Measurements from ENCODE around the gene PSD2.

The PSD2 gene

DNA sequence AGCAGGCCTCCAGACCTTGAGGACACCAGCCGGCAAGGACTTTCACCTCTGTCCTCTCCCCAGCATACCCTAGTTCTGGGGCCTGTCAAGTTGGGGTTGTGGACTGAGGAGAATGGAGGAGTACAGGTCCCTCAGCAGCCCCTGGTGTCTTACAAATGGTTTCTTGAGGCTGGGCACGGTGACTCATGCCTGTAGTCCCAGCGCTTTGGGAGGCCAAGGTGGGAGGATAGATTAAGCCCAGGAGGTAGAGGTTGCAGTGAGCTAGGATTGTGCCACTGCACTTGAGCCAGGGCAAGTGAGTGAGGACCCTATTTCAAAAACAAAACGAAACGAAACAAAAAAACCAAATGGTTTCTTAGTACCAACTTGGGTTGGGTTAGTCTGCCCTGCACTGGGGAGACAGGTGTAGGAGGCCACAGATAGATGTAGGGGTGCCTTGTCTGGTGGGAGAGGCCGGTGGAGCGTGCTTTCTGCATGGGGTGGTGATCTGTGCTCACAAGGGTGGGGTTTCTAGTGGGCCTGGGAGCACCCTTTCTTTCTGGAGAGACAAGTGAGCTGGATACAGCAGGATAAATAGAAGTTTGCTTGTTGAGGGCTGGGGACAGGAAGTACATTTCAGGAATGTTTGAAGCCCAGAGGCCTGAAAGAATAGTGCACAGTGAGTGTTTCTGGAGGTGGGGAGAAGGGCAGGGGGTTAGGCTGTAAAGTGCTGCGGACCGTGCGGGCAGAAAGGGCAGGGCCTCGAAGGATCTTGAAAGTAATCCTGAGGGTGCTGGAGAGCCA, 37.7 kb upstream of the PSD2 start:
- Histone ChIP-seq H3K4me1 (ENCODE audit: control insufficient read depth, insufficient read depth, low read length) (peaks cover 6% of the 10 kb centered on the region), H3K9me3 (ENCODE audit: control insufficient read depth in 2 of 2, low read length in 2 of 2) (no peaks in the 10 kb centered on the region), H3K9ac (ENCODE audit: low read length in 2 of 2) (no peak overlapping the region), H3K27me3 (ENCODE audit: control insufficient read depth in 1 of 2, insufficient read depth in 2 of 2, low read length in 2 of 2) (peaks cover 40 to 49% of the 10 kb centered on the region in 2 donors), H3K27ac (ENCODE audit: low read length) (no peak overlapping the region), H3K36me3 (ENCODE audit: control insufficient read depth in 2 of 2, insufficient read depth in 2 of 2, low read length in 2 of 2) (no peaks in the 10 kb centered on the region), H3K4me3 (ENCODE audit: low read length in 2 of 2) (no peak overlapping the region)

- H3K4me1 ChIP-seq (ENCODE audit: control insufficient read depth, insufficient read depth, low read length), result peaks cover 6% of the 10 kb centered on the region
- H3K36me3 ChIP-seq (ENCODE audit: control insufficient read depth in 2 of 2, insufficient read depth in 2 of 2, low read length in 2 of 2), result no peaks in the 10 kb centered on the region
- no peak overlapping the region for H3K27ac ChIP-seq (ENCODE audit: low read length)
- no peak overlapping the region for H3K9ac ChIP-seq (ENCODE audit: low read length in 2 of 2)
- peaks cover 38 to 48% of the 10 kb centered on the region in 2 donors for H3K27me3 ChIP-seq (ENCODE audit: control insufficient read depth in 1 of 2, insufficient read depth in 2 of 2, low read length in 2 of 2)
- no peak overlapping the region for H3K4me3 ChIP-seq (ENCODE audit: low read length in 2 of 2)
- H3K9me3 ChIP-seq (ENCODE audit: control insufficient read depth in 2 of 2, low read length in 2 of 2), result no peaks in the 10 kb centered on the region
Measured at GRCh38 chr5:139758510-139759075, 37.0 kb upstream of the PSD2 start.

DNA sequence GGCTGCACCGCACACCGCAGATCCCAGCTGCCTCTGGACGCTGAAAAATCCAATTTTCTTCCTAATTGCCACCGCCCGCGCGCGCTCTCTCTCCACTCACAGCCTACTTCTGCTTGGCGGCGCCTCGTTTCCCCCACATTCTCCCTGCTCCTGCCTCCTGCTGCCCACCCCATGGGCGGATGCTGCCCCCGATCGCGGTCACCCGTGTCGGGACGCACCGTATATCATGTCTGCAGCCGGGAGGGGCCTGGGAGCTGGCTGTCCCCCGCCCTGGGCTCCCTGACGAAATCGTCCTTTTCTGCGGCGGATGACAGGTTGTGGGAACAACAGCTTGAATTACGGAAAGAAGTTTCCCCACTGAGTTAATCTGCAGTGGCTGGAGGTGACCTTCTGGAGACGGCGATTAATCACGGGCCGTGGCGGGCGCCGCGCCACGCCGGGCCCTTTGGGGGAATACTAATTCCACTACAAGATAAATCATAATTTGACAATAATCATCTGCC, 36.3 kb upstream of the PSD2 start:
- Histone ChIP-seq H3K4me1 (ENCODE audit: control insufficient read depth, insufficient read depth, low read length) (peaks cover 7% of the 10 kb centered on the region), H3K27me3 (ENCODE audit: control insufficient read depth in 1 of 2, insufficient read depth in 2 of 2, low read length in 2 of 2) (peaks cover 42 to 50% of the 10 kb centered on the region in 2 donors), H3K36me3 (ENCODE audit: control insufficient read depth in 2 of 2, insufficient read depth in 2 of 2, low read length in 2 of 2) (no peaks in the 10 kb centered on the region), H3K9me3 (ENCODE audit: control insufficient read depth in 2 of 2, low read length in 2 of 2) (no peaks in the 10 kb centered on the region), H3K27ac (ENCODE audit: low read length) (no peak overlapping the region), H3K9ac (ENCODE audit: low read length in 2 of 2) (no peak overlapping the region), H3K4me3 (ENCODE audit: low read length in 2 of 2) (no peak overlapping the region)

DNA sequence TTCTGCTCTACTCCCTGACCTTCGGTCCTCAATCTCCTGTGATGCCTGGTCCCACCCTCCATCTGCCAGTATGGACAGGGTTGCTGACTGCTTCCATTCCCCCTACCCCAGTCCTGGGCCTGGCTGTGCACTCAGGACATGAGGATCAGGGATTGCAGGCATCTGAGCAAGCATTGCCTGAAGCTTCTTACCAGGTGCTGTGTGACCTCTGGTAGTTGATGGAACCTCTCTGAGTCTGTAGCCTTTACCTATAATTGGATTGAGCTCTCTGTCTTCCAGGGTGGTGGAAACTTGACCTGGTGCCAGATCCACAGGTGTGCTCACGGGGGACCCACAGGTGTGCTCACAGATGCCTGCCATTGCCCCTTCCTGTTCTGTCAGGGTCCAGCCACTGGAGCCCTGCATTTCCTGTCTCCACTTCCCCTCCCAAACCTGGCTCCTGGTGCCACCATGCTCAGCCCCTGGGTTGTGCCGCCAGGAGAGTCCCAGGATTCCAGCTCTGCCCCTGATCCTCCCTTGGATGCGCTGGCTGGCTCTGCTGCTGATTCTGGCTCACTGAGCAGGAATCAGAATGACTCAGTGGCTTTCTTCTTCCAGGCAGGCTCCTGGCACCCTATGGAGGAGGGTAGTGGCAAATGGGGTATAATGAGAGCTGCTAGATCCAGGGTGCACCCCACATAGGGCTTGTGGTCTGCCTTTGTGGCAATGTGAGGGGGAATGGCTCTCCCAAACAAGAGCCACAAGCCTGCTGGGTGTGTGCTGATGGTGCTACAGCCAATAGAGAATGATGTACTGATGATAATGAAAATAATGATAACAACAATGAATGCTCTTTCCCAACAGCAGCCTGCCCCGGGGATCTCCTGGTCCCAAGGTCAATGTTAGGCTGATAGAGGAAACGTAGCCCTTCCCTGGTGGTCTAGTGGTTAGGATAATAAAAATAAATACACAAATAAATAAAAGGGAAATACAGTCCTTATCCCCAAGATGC, 35.2 kb upstream of the PSD2 start:
- H3K27ac ChIP-seq (ENCODE audit: low read length), result no peak overlapping the region

GRCh38 chr5:139761057-139761450, 34.6 kb upstream of the PSD2 start:
- Histone ChIP-seq H3K4me3 (ENCODE audit: low read length in 2 of 2) (no peak overlapping the region), H3K9ac (ENCODE audit: low read length in 2 of 2) (no peak overlapping the region), H3K36me3 (ENCODE audit: control insufficient read depth in 2 of 2, insufficient read depth in 2 of 2, low read length in 2 of 2) (no peaks in the 10 kb centered on the region), H3K27me3 (ENCODE audit: control insufficient read depth in 1 of 2, insufficient read depth in 2 of 2, low read length in 2 of 2) (peaks cover 39 to 46% of the 10 kb centered on the region in 2 donors), H3K9me3 (ENCODE audit: control insufficient read depth in 2 of 2, low read length in 2 of 2) (no peaks in the 10 kb centered on the region), H3K4me1 (ENCODE audit: control insufficient read depth, insufficient read depth, low read length) (peaks cover 15% of the 10 kb centered on the region), H3K27ac (ENCODE audit: low read length) (no peak overlapping the region)

More for the DNA sequence above, 35.2 kb upstream of the PSD2 start:
- no peaks in the 10 kb centered on the region for H3K36me3 ChIP-seq (ENCODE audit: control insufficient read depth in 2 of 2, insufficient read depth in 2 of 2, low read length in 2 of 2)
- peaks cover 11% of the 10 kb centered on the region for H3K4me1 ChIP-seq (ENCODE audit: control insufficient read depth, insufficient read depth, low read length)
- H3K9me3 ChIP-seq (ENCODE audit: control insufficient read depth in 2 of 2, low read length in 2 of 2), result no peaks in the 10 kb centered on the region
- peaks cover 44 to 53% of the 10 kb centered on the region in 2 donors for H3K27me3 ChIP-seq (ENCODE audit: control insufficient read depth in 1 of 2, insufficient read depth in 2 of 2, low read length in 2 of 2)
- no peak overlapping the region for H3K4me3 ChIP-seq (ENCODE audit: low read length in 2 of 2)
- no peak overlapping the region for H3K9ac ChIP-seq (ENCODE audit: low read length in 2 of 2)

DNA sequence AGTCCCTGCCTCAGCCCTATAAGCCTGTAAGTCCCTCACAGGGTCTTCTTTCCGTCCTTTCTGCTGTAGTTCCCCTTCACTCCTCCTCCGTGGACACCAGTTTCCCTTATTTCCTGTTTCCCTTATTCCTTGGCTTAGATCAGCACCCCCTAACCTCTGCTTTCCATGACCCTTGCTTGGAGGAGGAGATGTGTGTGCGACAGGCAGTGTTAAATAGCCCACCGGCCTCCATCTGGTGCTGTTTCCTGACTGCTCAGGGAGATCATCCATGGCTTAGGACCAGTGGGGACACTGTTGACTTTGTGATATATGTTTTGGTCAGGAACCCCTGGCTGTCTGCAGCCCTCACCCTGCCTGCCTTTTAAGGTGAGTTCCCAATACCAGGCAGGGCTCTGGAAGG, 34.1 kb upstream of the PSD2 start:
- no peak overlapping the region for H3K27ac ChIP-seq (ENCODE audit: low read length)
- no peak overlapping the region for H3K9ac ChIP-seq (ENCODE audit: low read length in 2 of 2)
- H3K4me3 ChIP-seq (ENCODE audit: low read length in 2 of 2), result no peak overlapping the region
- no peaks in the 10 kb centered on the region for H3K36me3 ChIP-seq (ENCODE audit: control insufficient read depth in 2 of 2, insufficient read depth in 2 of 2, low read length in 2 of 2)
- no peaks in the 10 kb centered on the region for H3K9me3 ChIP-seq (ENCODE audit: control insufficient read depth in 2 of 2, low read length in 2 of 2)
- peaks cover 12% of the 10 kb centered on the region for H3K4me1 ChIP-seq (ENCODE audit: control insufficient read depth, insufficient read depth, low read length)
- peaks cover 35 to 42% of the 10 kb centered on the region in 2 donors for H3K27me3 ChIP-seq (ENCODE audit: control insufficient read depth in 1 of 2, insufficient read depth in 2 of 2, low read length in 2 of 2)

GRCh38 chr5:139762615-139763170, 32.9 kb upstream of the PSD2 start:
- Histone ChIP-seq H3K9me3 (ENCODE audit: control insufficient read depth in 2 of 2, low read length in 2 of 2) (no peaks in the 10 kb centered on the region), H3K27ac (ENCODE audit: low read length) (no peak overlapping the region), H3K9ac (ENCODE audit: low read length in 2 of 2) (no peak overlapping the region), H3K4me1 (ENCODE audit: control insufficient read depth, insufficient read depth, low read length) (peaks cover 12% of the 10 kb centered on the region), H3K36me3 (ENCODE audit: control insufficient read depth in 2 of 2, insufficient read depth in 2 of 2, low read length in 2 of 2) (no peaks in the 10 kb centered on the region), H3K27me3 (ENCODE audit: control insufficient read depth in 1 of 2, insufficient read depth in 2 of 2, low read length in 2 of 2) (peaks cover 26 to 33% of the 10 kb centered on the region in 2 donors), H3K4me3 (ENCODE audit: low read length in 2 of 2) (no peak overlapping the region)

DNA sequence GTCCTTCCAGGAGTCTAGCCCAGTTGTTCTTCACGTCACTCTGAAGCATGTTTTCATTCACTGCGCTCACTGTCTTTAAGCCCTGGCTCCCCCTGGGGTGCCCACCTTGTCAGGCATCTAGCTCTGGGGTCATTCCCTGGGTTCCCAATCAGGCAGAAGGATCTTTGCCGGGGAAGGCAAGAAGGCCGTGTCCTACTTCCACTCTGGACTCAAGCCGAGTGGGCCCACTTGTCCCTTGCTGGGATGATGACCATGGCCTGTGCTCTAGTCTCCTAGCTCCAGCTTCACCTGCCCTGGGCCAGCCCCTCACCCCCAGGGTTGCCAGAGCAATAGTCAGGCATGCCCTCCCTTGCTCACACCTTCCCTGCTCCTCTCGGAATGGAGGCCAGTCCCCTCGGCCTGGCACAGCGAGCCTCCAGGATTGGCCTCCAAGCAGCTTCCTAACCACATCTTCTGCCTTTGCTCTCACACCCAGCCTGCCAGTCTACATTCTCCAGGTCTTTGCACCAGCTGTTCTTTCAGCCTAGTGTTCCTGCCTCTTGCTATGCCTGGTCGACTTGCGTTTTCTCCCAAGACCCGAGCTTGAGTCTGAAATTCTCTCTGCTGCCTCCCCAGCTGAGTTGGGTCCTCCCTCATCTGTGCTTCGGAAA, 32.2 kb upstream of the PSD2 start:
- peaks cover 24 to 33% of the 10 kb centered on the region in 2 donors for H3K27me3 ChIP-seq (ENCODE audit: control insufficient read depth in 1 of 2, insufficient read depth in 2 of 2, low read length in 2 of 2)
- H3K9ac ChIP-seq (ENCODE audit: low read length in 2 of 2), result no peak overlapping the region
- peaks cover 12% of the 10 kb centered on the region for H3K4me1 ChIP-seq (ENCODE audit: control insufficient read depth, insufficient read depth, low read length)
- no peak overlapping the region for H3K27ac ChIP-seq (ENCODE audit: low read length)
- H3K4me3 ChIP-seq (ENCODE audit: low read length in 2 of 2), result no peak overlapping the region
- H3K36me3 ChIP-seq (ENCODE audit: control insufficient read depth in 2 of 2, insufficient read depth in 2 of 2, low read length in 2 of 2), result no peaks in the 10 kb centered on the region
- no peaks in the 10 kb centered on the region for H3K9me3 ChIP-seq (ENCODE audit: control insufficient read depth in 2 of 2, low read length in 2 of 2)

DNA sequence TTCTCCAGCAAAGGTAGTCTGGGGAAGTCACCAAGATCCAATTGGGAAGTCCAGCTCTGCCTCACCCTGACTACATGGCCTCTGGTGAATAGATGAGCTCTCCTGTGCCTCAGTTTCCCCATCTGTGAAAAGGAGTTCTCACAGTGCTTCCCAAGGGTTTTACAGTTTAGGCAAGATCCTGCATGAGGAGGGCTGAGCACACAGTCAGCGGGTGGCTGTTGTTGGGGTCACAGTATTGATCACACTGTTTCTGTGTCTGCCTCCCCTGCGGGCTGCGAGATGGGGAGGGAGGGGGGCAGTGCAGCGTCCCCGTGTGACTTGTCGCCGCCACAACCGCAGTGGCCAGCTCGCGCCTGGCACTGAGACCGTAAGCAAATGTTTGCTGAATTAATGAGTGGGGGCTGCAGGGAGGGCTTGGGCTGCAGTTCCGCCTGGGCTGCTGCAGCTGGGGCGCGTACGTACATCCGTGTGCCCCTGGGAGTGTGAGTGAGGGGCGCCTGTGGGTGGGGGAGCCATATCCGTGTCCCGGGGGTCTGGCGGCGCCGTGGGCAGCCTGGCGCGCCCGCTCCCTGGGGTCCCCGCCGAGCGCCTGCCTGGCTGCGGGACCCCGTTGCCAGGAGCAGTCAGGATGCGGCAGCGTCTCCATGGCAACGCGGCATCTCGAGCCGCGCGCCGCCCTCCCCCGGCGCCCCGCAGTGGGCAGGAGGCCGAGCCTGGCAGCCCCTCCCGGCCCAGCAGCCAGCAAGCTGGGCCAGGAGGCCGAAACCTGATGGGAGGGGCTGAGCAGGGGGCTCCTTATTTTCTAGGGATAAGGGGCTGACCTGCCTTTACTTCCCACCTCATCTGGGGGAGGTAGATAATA, 31.4 kb upstream of the PSD2 start:
- Histone ChIP-seq H3K27me3 (ENCODE audit: control insufficient read depth in 1 of 2, insufficient read depth in 2 of 2, low read length in 2 of 2) (peaks cover 23 to 30% of the 10 kb centered on the region in 2 donors), H3K4me3 (ENCODE audit: low read length in 2 of 2) (no peak overlapping the region), H3K9me3 (ENCODE audit: control insufficient read depth in 2 of 2, low read length in 2 of 2) (no peaks in the 10 kb centered on the region), H3K36me3 (ENCODE audit: control insufficient read depth in 2 of 2, insufficient read depth in 2 of 2, low read length in 2 of 2) (no peaks in the 10 kb centered on the region), H3K4me1 (ENCODE audit: control insufficient read depth, insufficient read depth, low read length) (peaks cover 12% of the 10 kb centered on the region), H3K9ac (ENCODE audit: low read length in 2 of 2) (no peak overlapping the region), H3K27ac (ENCODE audit: low read length) (no peak overlapping the region)

Data from stomach smooth muscle (tissue), 2 donors.